Smooth muscle cell (in vitro differentiated cells): ENCODE results near the gene PLA2G4B. TPM values are rescaled to one million over a fixed set of nuclear protein-coding genes. Genes with fewer than 3 reads are reported as not detected.

ENCODE experiments used
- DNase-seq: peaks from one replicate; lab custom pipeline; 2025; ENCODE audit not compliant: unreplicated experiment; lab: John Stamatoyannopoulos, UW
- H2AFZ ChIP-seq: fragments of 200-600 bp; sonication (generic); 2 replicates; pipeline ENCODE4 v1.6.0; 2016; ENCODE audit warnings: antibody characterized with exemption, low read depth, mild to moderate bottlenecking
- H3F3A ChIP-seq: fragments of 200-600 bp; sonication (generic); 2 replicates; pipeline ENCODE4 v1.6.0; 2017; ENCODE audit warnings: antibody characterized with exemption, low read depth
- H3K27ac ChIP-seq: fragments of 200-600 bp; sonication (generic); 2 replicates; pipeline ENCODE4 v1.5.1; 2016; ENCODE audit warnings: low read depth, mild to moderate bottlenecking
- H3K27me3 ChIP-seq: fragments of 200-600 bp; sonication (generic); 2 replicates; pipeline ENCODE4 v1.6.1; 2016; ENCODE audit warnings: low read depth, mild to moderate bottlenecking
- H3K36me3 ChIP-seq: fragments of 200-600 bp; sonication (generic); 2 replicates; pipeline ENCODE4 v1.5.1; 2016; ENCODE audit warnings: low read depth
- H3K4me1 ChIP-seq: fragments of 200-600 bp; sonication (generic); 2 replicates; pipeline ENCODE4 v1.5.1; 2016; ENCODE audit warnings: low read depth
- H3K4me2 ChIP-seq: fragments of 200-600 bp; sonication (generic); 2 replicates; pipeline ENCODE4 v1.6.0; 2016; ENCODE audit warnings: mild to moderate bottlenecking
- H3K4me3 ChIP-seq: fragments of 200-600 bp; sonication (generic); 2 replicates; pipeline ENCODE4 v1.5.1; 2016; ENCODE audit warnings: mild to moderate bottlenecking
- H3K79me2 ChIP-seq: fragments of 200-600 bp; sonication (generic); 2 replicates; pipeline ENCODE4 v1.6.0; 2016; ENCODE audit warnings: low read depth, mild to moderate bottlenecking
- H3K9ac ChIP-seq: fragments of 200-600 bp; sonication (generic); 2 replicates; pipeline ENCODE4 v1.6.0; 2016; ENCODE audit warnings: low read depth
- H3K9me3 ChIP-seq: fragments of 200-600 bp; sonication (generic); replicated peaks from 2 replicates; pipeline ENCODE4 v1.5.1; 2016; ENCODE audit warnings: low read depth
- H4K20me1 ChIP-seq: fragments of 200-600 bp; sonication (generic); 2 replicates; pipeline ENCODE4 v1.6.0; 2016; ENCODE audit warnings: low read depth
- WGBS: methylation state at CpG from one replicate; pipeline ENCODE4 v1.1.7; 2016; ENCODE audit warnings: low lambda C conversion rate; 5-methylcytosine and 5-hydroxymethylcytosine counted together
- polyA plus RNA-seq: library from polyadenylated mRNA; unstranded; fragments of >200 nt; fragmentation: Nextera tagmentation; extraction: Ambion mirVana; gene quantifications from 2 replicates; pipeline ENCODE4 v1.2.1, GENCODE V29; 2016
- total RNA-seq: library from RNA; depleted of rRNA; stranded (reverse); fragments of >200 nt; gene quantifications from 2 replicates; pipeline ENCODE4 v1.2.3, GENCODE V29; 2014
- TF ChIP-seq, protein P1 (sequence below): fragments of 200-600 bp; sonication (generic); IDR thresholded peaks from 2 replicates; pipeline ENCODE4 v1.5.1; 2017; ENCODE audit warnings: borderline replicate concordance, mild to moderate bottlenecking, antibody characterized with exemption; ENCODE audit not compliant: insufficient read depth, poor library complexity, severe bottlenecking

The PLA2G4B gene
- total and polyA plus RNA-seq, 2 experiments from 2014 or later, result 2.2 to 4.2 TPM

DNA sequence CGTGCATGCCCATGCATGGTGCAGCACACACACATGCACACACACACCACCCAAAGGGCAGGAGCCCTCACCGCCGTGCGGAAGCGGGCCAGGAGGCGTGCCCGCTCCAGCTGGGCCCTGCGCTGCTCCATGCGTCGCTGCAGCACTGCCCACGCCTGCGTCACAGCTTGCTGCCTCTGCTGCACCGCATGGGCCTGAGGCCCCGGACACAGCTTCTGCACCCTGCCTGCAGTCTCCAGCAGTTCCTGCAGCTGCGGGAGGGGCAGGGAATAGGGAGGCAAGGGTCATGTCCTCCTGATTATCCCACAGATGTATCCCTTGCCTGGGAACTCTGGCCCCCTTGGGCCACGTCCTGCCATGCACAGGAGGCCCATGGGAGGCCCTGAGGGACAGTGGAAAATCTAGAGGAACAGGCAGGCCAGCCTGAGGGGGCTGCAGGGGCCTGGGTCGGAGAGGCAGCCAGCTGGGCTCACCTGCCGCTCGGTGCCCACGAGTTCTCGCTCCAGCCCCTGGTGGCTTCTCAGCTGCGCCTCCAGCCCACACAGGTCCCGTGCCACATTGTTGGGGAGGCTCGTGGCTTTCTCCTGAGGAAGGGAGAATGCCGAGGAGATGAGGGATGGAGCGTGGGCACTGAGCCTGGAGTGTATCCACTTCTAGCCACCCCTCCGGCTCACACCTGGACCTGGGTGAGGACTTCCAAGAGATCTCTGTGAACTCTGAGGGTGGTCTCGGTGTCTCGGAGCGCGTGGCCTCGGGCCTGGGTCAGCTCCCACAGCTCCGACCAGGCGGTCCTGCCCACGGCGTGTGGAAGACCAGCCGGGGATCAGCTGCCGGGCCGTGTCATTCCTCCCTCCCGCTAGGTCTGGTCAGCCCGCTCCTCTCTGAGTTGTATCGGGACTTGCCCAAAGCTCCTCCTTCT lies 31.4 kb downstream of the PLA2G4B start:
- Histone ChIP-seq H2AFZ (no peak overlapping the region), H3K9ac (no peak overlapping the region), H3K36me3 (no peaks in the 10 kb centered on the region), H4K20me1 (no peaks in the 10 kb centered on the region), H3K27me3 (no peaks in the 10 kb centered on the region), H3K4me1 (peaks cover 8% of the 10 kb centered on the region), H3F3A (no peaks in the 10 kb centered on the region), H3K27ac (peak overlapping the region; percentile 62), H3K9me3 (no peaks in the 10 kb centered on the region), H3K4me3 (no peak overlapping the region), H3K4me2 (no peak overlapping the region), H3K79me2 (no peaks in the 10 kb centered on the region)
- DNase-seq, result no peak
- TF ChIP-seq, protein P1, sequence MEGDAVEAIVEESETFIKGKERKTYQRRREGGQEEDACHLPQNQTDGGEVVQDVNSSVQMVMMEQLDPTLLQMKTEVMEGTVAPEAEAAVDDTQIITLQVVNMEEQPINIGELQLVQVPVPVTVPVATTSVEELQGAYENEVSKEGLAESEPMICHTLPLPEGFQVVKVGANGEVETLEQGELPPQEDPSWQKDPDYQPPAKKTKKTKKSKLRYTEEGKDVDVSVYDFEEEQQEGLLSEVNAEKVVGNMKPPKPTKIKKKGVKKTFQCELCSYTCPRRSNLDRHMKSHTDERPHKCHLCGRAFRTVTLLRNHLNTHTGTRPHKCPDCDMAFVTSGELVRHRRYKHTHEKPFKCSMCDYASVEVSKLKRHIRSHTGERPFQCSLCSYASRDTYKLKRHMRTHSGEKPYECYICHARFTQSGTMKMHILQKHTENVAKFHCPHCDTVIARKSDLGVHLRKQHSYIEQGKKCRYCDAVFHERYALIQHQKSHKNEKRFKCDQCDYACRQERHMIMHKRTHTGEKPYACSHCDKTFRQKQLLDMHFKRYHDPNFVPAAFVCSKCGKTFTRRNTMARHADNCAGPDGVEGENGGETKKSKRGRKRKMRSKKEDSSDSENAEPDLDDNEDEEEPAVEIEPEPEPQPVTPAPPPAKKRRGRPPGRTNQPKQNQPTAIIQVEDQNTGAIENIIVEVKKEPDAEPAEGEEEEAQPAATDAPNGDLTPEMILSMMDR, result no peak
- WGBS, result 90% methylated on average over 42 of the region's 42 CpGs

DNA sequence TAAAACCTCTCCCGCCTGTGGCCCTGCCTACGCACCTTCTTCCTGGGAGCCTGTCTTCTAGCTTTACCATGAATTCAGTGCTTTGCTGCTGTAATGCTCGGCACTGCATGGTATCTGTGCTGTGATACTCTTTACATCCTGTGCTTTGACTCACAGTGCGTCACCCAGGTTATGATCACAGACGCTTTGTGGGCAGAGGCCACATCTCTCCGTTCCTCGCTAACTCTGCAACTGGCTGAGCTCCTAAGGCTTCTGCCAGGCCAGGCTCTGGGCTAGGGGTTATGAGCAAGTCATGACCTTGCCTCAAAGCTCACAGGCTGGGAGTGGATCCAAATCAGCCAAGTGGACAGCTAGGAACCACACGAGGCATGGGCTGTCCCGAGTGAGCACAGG lies 32.0 kb downstream of the PLA2G4B start:
- H3F3A ChIP-seq, result no peaks in the 10 kb centered on the region
- H4K20me1 ChIP-seq, result no peaks in the 10 kb centered on the region
- H3K36me3 ChIP-seq, result no peaks in the 10 kb centered on the region
- H2AFZ ChIP-seq, result no peak overlapping the region
- H3K27me3 ChIP-seq, result no peaks in the 10 kb centered on the region
- TF ChIP-seq, protein P1, result no peak
- H3K4me1 ChIP-seq, result peaks cover 8% of the 10 kb centered on the region
- peak overlapping the region; percentile 62 for H3K27ac ChIP-seq
- DNase-seq, result no peak
- 58% methylated on average over 9 of the region's 9 CpGs for WGBS
- H3K9me3 ChIP-seq, result no peaks in the 10 kb centered on the region
- no peak overlapping the region for H3K4me2 ChIP-seq
- H3K9ac ChIP-seq, result no peak overlapping the region
- no peak overlapping the region for H3K4me3 ChIP-seq
- H3K79me2 ChIP-seq, result no peaks in the 10 kb centered on the region

DNA sequence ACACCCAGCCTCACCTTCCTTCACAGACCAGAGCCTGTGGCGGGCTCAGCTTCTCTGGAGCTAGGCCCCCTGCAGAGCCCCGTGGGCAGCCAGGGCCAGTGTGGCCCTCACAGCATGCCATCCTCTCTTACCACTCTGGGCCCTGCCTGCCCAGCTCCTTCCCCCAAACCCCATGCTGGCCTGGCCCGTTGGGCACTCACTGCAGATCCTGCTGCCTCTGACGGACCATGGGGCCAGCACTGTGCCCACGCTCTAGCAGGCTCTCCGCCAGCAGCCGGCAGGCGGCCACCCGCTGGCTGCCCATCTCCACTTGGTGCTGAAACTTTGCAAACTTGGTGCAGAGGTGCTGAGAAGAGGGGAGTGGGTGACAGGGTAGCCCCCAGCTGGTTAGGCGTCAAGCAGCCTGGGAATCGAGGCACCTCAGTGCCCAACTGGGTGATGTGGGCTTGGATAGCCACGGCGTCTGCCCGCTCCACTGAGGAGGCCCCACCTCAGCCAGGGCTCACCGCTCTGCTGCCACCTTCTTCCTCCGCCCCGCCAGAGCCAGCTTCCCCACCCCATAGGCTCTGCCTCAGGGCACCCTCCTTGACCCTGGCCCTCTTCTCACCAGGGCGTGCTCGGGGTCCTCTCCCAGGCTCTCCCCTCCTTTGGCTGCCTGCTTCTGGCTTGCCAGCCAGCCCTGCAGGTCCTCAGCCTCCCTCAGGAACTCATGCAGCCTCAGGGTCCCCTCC lies 32.7 kb downstream of the PLA2G4B start:
- peaks cover 3% of the 10 kb centered on the region for H3K4me1 ChIP-seq
- no peak for DNase-seq
- H2AFZ ChIP-seq, result no peak overlapping the region
- no peaks in the 10 kb centered on the region for H4K20me1 ChIP-seq
- no peaks in the 10 kb centered on the region for H3F3A ChIP-seq
- H3K4me3 ChIP-seq, result no peak overlapping the region
- H3K27ac ChIP-seq, result peak overlapping the region; percentile 42
- H3K79me2 ChIP-seq, result no peaks in the 10 kb centered on the region
- no peaks in the 10 kb centered on the region for H3K9me3 ChIP-seq
- WGBS, result 94% methylated on average over 19 of the region's 19 CpGs
- no peaks in the 10 kb centered on the region for H3K36me3 ChIP-seq
- TF ChIP-seq, protein P1, result no peak
- no peak overlapping the region for H3K9ac ChIP-seq
- no peaks in the 10 kb centered on the region for H3K27me3 ChIP-seq
- H3K4me2 ChIP-seq, result no peak overlapping the region
